Glutamatergic neuron (in vitro differentiated cells): Measurements from ENCODE around the gene RRP1. TPM values are rescaled to one million over a fixed set of nuclear protein-coding genes. Genes with fewer than 3 reads are reported as not detected.

Experiments
- DNase-seq: peaks from one replicate; pipeline ENCODE4 v3.0.0; 2022
- H3K27ac Mint-ChIP-seq: one replicate; pipeline ENCODE4 v1.8.0; 2020; ENCODE audit warnings: mild to moderate bottlenecking, mixed read lengths, inconsistent platforms; ENCODE audit not compliant: unreplicated experiment
- H3K27me3 Mint-ChIP-seq: one replicate; pipeline ENCODE4 v1.8.0; 2020; ENCODE audit warnings: mild to moderate bottlenecking, moderate library complexity, mixed read lengths, inconsistent platforms; ENCODE audit not compliant: unreplicated experiment
- H3K36me3 Mint-ChIP-seq: one replicate; pipeline ENCODE4 v1.8.0; 2020; ENCODE audit warnings: mild to moderate bottlenecking, mixed read lengths, inconsistent platforms; ENCODE audit not compliant: unreplicated experiment
- H3K4me1 Mint-ChIP-seq: one replicate; pipeline ENCODE4 v1.8.0; 2020; ENCODE audit warnings: mild to moderate bottlenecking, low read depth, mixed read lengths, inconsistent platforms; ENCODE audit not compliant: unreplicated experiment
- H3K4me3 Mint-ChIP-seq: one replicate; pipeline ENCODE4 v1.8.0; 2020; ENCODE audit warnings: mild to moderate bottlenecking, mixed read lengths, inconsistent platforms; ENCODE audit not compliant: unreplicated experiment
- H3K9me3 Mint-ChIP-seq: one replicate; pipeline ENCODE4 v1.8.0; 2020; ENCODE audit warnings: mild to moderate bottlenecking, moderate library complexity, mixed read lengths, inconsistent platforms; ENCODE audit not compliant: unreplicated experiment
- CTCF ChIP-seq: fragments of 200-600 bp; sonication (generic); IDR thresholded peaks from one replicate; pipeline ENCODE4 v1.5.0; 2021; ENCODE audit not compliant: partially characterized antibody, unreplicated experiment
- total RNA-seq: library from RNA; stranded (reverse); fragmentation: NEBNext Ultra II Directional; extraction: Animal tissue kit (Norgen Biotek cat#: 25700); gene quantifications from one replicate; pipeline ENCODE4 v1.2.1, GENCODE V29; 2021; ENCODE audit not compliant: unreplicated experiment

RRP1 gene
- total RNA-seq, 1 donor from 2014 or later: 26.2 TPM

- no peak overlapping the region for H3K27ac Mint-ChIP-seq
- H3K9me3 Mint-ChIP-seq: peaks cover 7% of the 10 kb centered on the region
- peaks cover 8% of the 10 kb centered on the region for H3K36me3 Mint-ChIP-seq
- DNase-seq: no peak
- H3K4me1 Mint-ChIP-seq: no peaks in the 10 kb centered on the region
- no peak for TF ChIP-seq CTCF
- no peak overlapping the region for H3K4me3 Mint-ChIP-seq
- peaks cover 5% of the 10 kb centered on the region for H3K27me3 Mint-ChIP-seq
Measured at GRCh38 chr21:43816611-43817071, 27.3 kb downstream of the RRP1 start.

DNA sequence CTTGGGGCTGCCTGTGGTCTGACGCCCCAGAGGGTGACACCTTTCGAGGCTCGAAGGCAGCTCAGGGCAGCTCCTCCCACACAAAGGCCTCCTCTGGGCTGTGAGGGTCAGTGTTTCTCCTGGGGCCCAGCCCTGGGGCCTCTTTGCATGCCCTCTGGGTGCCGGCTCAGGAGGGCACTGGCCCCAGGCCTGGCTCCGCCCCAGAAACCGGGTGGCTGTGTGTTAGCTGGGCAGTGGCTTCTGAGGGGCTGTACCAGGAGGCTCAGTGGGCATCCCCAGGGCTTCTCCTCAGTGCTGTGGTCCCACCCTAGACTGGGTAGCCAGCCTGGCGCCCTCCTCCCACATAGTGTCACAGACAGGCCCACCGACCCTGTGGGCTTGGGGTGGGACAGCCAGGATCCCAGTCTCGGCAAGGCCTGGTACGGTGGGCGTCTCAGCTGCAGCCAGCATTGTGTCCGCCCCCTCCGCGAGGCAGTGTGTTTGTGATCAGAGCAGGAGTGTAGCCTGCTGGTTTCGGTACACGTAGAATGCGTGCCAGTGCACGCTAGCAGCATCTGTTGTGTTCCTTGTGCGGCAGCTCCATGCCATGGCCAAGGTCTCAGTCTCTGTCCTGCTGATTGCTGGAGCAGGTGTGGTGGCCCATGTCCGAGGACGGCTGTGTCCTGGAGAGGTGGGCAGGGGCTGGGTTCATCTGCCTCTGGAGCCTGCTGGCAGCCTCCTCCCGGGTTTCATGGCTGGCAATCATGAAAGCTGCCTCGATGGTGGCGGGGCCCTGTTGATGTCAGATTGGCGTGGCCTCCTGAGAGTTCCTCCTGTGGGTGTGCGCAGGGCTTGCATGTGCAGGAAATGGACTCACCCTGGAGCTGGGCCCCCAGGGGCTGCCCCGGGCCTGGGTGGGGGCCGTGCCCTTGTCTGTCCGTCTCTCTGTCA lies 28.0 kb downstream of the RRP1 start:
- Mint-ChIP-seq H3K4me1 (no peaks in the 10 kb centered on the region), H3K4me3 (no peak overlapping the region), H3K27me3 (peaks cover 5% of the 10 kb centered on the region), H3K27ac (no peak overlapping the region), H3K9me3 (peaks cover 7% of the 10 kb centered on the region), H3K36me3 (peaks cover 8% of the 10 kb centered on the region)
- DNase-seq: no peak
- TF ChIP-seq CTCF: no peak

- DNase-seq: no peak
- Mint-ChIP-seq H3K9me3 (peaks cover 7% of the 10 kb centered on the region), H3K27ac (no peak overlapping the region), H3K27me3 (peaks cover 5% of the 10 kb centered on the region), H3K36me3 (peaks cover 8% of the 10 kb centered on the region), H3K4me1 (no peaks in the 10 kb centered on the region), H3K4me3 (no peak overlapping the region)
- TF ChIP-seq CTCF: no peak
Measured at GRCh38 chr21:43818685-43819084, 29.3 kb downstream of the RRP1 start.

- Mint-ChIP-seq H3K36me3 (peaks cover 8% of the 10 kb centered on the region), H3K4me3 (no peak overlapping the region), H3K27me3 (peaks cover 5% of the 10 kb centered on the region), H3K4me1 (no peaks in the 10 kb centered on the region), H3K27ac (no peak overlapping the region), H3K9me3 (peaks cover 10% of the 10 kb centered on the region)
- no peak for DNase-seq
- no peak for TF ChIP-seq CTCF
Measured at GRCh38 chr21:43819511-43820405, 30.4 kb downstream of the RRP1 start.
